OCI-LY1 (cell line): ENCODE results near the gene ZNF506.
"Not testable (repeated sequence)": the region's sequence is repeated elsewhere in the genome, so short reads cannot be mapped to it uniquely, and the experiment has no call there.

Source experiments
- H2AFZ ChIP-seq: fragments of 200-600 bp; sonication (generic), shearing (Covaris generic); 2 replicates; pipeline ENCODE4 v1.6.0; 2014; ENCODE audit warnings: antibody characterized with exemption, mild to moderate bottlenecking, low read length
- H3F3A ChIP-seq: fragments of 200-600 bp; sonication (generic), shearing (Covaris generic); 2 replicates; pipeline ENCODE4 v1.6.0; 2014; ENCODE audit warnings: mild to moderate bottlenecking, antibody characterized with exemption, low read length, moderate library complexity; ENCODE audit not compliant: insufficient read depth
- H3K27ac ChIP-seq: fragments of 200-600 bp; sonication (generic); 2 replicates; pipeline ENCODE4 v1.5.1; 2014; ENCODE audit warnings: low read length, mixed run types, mild to moderate bottlenecking, low read depth; ENCODE audit not compliant: poor library complexity, severe bottlenecking
- H3K27me3 ChIP-seq: fragments of 200-600 bp; sonication (generic); 2 replicates; pipeline ENCODE4 v1.6.0; 2014; ENCODE audit warnings: antibody characterized with exemption, mild to moderate bottlenecking, low read length, moderate library complexity; ENCODE audit not compliant: insufficient read depth
- H3K36me3 ChIP-seq: fragments of 200-600 bp; sonication (generic); 2 replicates; pipeline ENCODE4 v1.6.1; 2014; ENCODE audit warnings: mild to moderate bottlenecking, antibody characterized with exemption, low read length, moderate library complexity, mixed read lengths; ENCODE audit not compliant: insufficient read depth
- H3K4me1 ChIP-seq: fragments of 200-600 bp; sonication (generic); 2 replicates; pipeline ENCODE4 v1.5.1; 2014; ENCODE audit warnings: mild to moderate bottlenecking, low read length, moderate library complexity; ENCODE audit not compliant: insufficient read depth, severe bottlenecking
- H3K4me2 ChIP-seq: fragments of 200-600 bp; sonication (generic), shearing (Covaris generic); 2 replicates; pipeline ENCODE4 v1.6.1; 2014; ENCODE audit warnings: low read length
- H3K4me3 ChIP-seq: fragments of 200-600 bp; sonication (generic); 2 replicates; pipeline ENCODE4 v1.5.1; 2014; ENCODE audit warnings: low read length, low read depth, mild to moderate bottlenecking, mixed read lengths; ENCODE audit not compliant: poor library complexity, severe bottlenecking
- H3K79me2 ChIP-seq: fragments of 200-600 bp; shearing (Covaris generic); 2 replicates; pipeline ENCODE4 v1.6.1; 2016; ENCODE audit warnings: mixed run types, low read length, mixed read lengths; ENCODE audit not compliant: insufficient read depth
- H3K9ac ChIP-seq: fragments of 200-600 bp; sonication (generic), shearing (Covaris generic); 2 replicates; pipeline ENCODE4 v1.6.1; 2014; ENCODE audit warnings: mild to moderate bottlenecking, low read length, mixed read lengths
- H3K9me2 ChIP-seq: fragments of 200-600 bp; sonication (generic), shearing (Covaris generic); 2 replicates; pipeline ENCODE4 v1.6.1; 2014; ENCODE audit warnings: low read depth, mild to moderate bottlenecking, low read length, mixed read lengths
- H3K9me3 ChIP-seq: fragments of 200-600 bp; shearing (Covaris generic); 2 replicates; pipeline ENCODE4 v1.6.1; 2014; ENCODE audit warnings: low read length, mixed read lengths
- H4K20me1 ChIP-seq: fragments of 200-600 bp; sonication (generic), shearing (Covaris generic); 2 replicates; pipeline ENCODE4 v1.6.0; 2016; ENCODE audit warnings: mild to moderate bottlenecking, low read length; ENCODE audit not compliant: insufficient read depth
- EZH2 ChIP-seq: fragments of 200-600 bp; sonication (generic), shearing (Covaris generic); IDR thresholded peaks from 2 replicates; pipeline ENCODE4 v1.8.0; 2017; ENCODE audit warnings: borderline replicate concordance, mixed run types, mild to moderate bottlenecking, antibody characterized with exemption, low read length, moderate library complexity, mixed read lengths
- TF ChIP-seq, protein P1 (sequence below): fragments of 200-600 bp; sonication (generic), shearing (Covaris generic); IDR thresholded peaks from 2 replicates; pipeline ENCODE4 v1.5.1; 2017; ENCODE audit warnings: mild to moderate bottlenecking, antibody characterized with exemption, low read length, moderate library complexity, mixed read lengths

Gene ZNF506

DNA sequence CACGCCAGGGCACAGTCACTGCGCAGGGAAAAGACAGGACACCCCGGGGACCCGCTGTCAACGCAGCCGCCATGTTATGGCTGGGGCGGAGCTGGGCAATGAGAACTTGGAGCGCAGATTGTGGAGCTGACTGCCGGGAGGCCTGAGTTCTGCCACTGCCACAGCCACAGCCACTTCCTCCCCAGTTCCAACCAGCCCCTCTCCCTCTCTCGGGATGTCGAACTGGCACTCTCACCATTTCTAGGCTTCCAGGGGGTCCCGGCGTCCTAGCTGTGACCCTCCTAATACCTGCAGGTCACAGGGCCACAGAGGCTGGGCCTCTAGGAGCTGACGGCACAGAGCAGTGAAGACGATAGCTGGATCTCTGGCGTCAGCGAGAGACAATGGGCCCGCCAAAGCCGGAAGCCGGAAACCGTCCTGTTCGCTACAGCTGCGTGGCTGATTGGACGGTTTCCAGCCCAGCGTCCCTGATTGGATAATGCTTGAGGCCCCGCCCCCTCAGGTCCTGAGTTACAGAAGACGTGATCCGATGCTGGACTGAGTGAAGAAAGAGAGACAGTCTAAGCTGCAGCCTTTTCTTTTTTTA is at the start of gene ZNF506:
Gene ZNF506, minus strand, starts transcription at position 385 of the 586 bp plus-strand sequence. Its CDS starts 147 bp downstream, at position 238.
- no peaks in the 10 kb centered on the region for H3K27me3 ChIP-seq
- H2AFZ ChIP-seq: 0 out of 2 replicates have a peak within 1 kb of the TSS, but pooled peaks have one; percentile 79
- peak within 1 kb of the TSS; percentile 81 for H3K27ac ChIP-seq
- TF ChIP-seq EZH2: no peak
- TF ChIP-seq, protein P1, sequence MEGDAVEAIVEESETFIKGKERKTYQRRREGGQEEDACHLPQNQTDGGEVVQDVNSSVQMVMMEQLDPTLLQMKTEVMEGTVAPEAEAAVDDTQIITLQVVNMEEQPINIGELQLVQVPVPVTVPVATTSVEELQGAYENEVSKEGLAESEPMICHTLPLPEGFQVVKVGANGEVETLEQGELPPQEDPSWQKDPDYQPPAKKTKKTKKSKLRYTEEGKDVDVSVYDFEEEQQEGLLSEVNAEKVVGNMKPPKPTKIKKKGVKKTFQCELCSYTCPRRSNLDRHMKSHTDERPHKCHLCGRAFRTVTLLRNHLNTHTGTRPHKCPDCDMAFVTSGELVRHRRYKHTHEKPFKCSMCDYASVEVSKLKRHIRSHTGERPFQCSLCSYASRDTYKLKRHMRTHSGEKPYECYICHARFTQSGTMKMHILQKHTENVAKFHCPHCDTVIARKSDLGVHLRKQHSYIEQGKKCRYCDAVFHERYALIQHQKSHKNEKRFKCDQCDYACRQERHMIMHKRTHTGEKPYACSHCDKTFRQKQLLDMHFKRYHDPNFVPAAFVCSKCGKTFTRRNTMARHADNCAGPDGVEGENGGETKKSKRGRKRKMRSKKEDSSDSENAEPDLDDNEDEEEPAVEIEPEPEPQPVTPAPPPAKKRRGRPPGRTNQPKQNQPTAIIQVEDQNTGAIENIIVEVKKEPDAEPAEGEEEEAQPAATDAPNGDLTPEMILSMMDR: no peak
- peaks cover 15% of the 10 kb centered on the region for H3K79me2 ChIP-seq
- peaks cover 25% of the 10 kb centered on the region for H3K9me3 ChIP-seq
- H3K36me3 ChIP-seq: peaks cover 32% of the 10 kb centered on the region
- H3K9ac ChIP-seq: peak within 1 kb of the TSS; percentile 76
- no peaks in the 10 kb centered on the region for H4K20me1 ChIP-seq
- peak within 1 kb of the TSS; percentile 73 for H3K4me3 ChIP-seq
- peak within 1 kb of the TSS; percentile 69 for H3K4me2 ChIP-seq
- peaks cover 4% of the 10 kb centered on the region for H3K4me1 ChIP-seq
- no peaks in the 10 kb centered on the region for H3F3A ChIP-seq
- H3K9me2 ChIP-seq: no peaks in the 10 kb centered on the region

DNA sequence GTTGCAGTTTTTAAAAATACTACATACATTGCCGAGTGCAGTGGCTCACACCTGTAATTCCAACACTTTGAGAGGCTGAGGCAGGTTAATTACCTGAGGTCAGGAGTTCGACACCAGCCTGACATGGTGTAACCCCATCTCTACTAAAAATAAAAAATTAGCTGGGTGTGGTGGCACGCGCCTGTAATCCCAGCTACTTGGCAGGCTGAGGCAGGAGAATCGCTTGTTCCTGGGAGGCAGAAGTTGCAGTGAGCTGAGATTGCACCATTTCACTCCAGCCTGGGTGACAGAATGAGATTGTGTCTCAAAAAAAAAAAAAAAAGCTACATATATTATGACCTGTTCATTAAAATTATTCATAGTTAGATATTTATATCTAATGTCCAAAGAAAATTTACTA is 48.5 kb upstream of the ZNF506 start:
- Histone ChIP-seq H3K79me2 (peaks cover 57% of the 10 kb centered on the region), H3K36me3 (peaks cover 82% of the 10 kb centered on the region), H3K9me3 (peaks cover 34% of the 10 kb centered on the region; the same call in 1 of the 2 replicates)
- not testable (repeated sequence) for H3K9me2 ChIP-seq, H3K4me2 ChIP-seq, H3K27me3 ChIP-seq, H3K9ac ChIP-seq, H2AFZ ChIP-seq, H3K4me3 ChIP-seq, H3F3A ChIP-seq, H3K27ac ChIP-seq, H4K20me1 ChIP-seq, H3K4me1 ChIP-seq

- Histone ChIP-seq H3F3A (no peaks in the 10 kb centered on the region; the same call in 1 of the 2 replicates), H3K79me2 (peaks cover 52% of the 10 kb centered on the region), H3K27ac (peak overlapping the region; percentile 81), H3K9me3 (peaks cover 23% of the 10 kb centered on the region; the same call in 1 of the 2 replicates), H3K9ac (peak overlapping the region; percentile 85), H2AFZ (no peak overlapping the region), H3K4me3 (peak overlapping the region; percentile 81), H3K27me3 (no peaks in the 10 kb centered on the region), H3K36me3 (peaks cover 51% of the 10 kb centered on the region), H3K4me1 (peaks cover 8% of the 10 kb centered on the region), H3K4me2 (peak overlapping the region; percentile 66), H3K9me2 (no peaks in the 10 kb centered on the region), H4K20me1 (no peaks in the 10 kb centered on the region)
- TF ChIP-seq, protein P1: no peak
- TF ChIP-seq EZH2: no peak
Measured at GRCh38 chr19:19866611-19867248, 45.2 kb upstream of the ZNF506 start.
